OCI-LY7 (cell line): ENCODE data around the gene DHCR24. TPM values are rescaled to one million over a fixed set of nuclear protein-coding genes. Genes with fewer than 3 reads are reported as not detected.

Experiments used
- BruUV-seq: library from RNA; stranded (reverse); fragments of 400-500 nt; replicated peaks from 2 replicates; lab custom pipeline; 2021; lab: Mats Ljungman, UMichigan
- CTCF ChIA-PET: fragments of 300-600 bp; sonication (Branson Sonifier 250); formaldehyde crosslinking; loops from one replicate; lab custom pipeline; 2022; ENCODE audit warnings: antibody characterized with exemption; ENCODE audit not compliant: unreplicated experiment; lab: Charles Lee
- POLR2A ChIA-PET: fragments of 300-600 bp; sonication (Branson Sonifier 250); formaldehyde crosslinking; loops from one replicate; lab custom pipeline; 2022; ENCODE audit warnings: antibody characterized with exemption; lab: Charles Lee
- DNase-seq: peaks from one replicate; pipeline ENCODE4 v3.0.0-alpha.2; 2015; ENCODE audit warnings: low spot score
- H2AFZ ChIP-seq: fragments of 200-600 bp; sonication (generic), shearing (Covaris generic); 2 replicates; pipeline ENCODE4 v1.6.1; 2014; ENCODE audit warnings: mild to moderate bottlenecking, antibody characterized with exemption, low read length, moderate library complexity
- H3K27ac ChIP-seq: fragments of 200-600 bp; sonication (generic); 2 replicates; pipeline ENCODE4 v1.5.1; 2014; ENCODE audit warnings: mixed run types, low read depth, mild to moderate bottlenecking, moderate library complexity, low read length, inconsistent platforms; ENCODE audit not compliant: poor library complexity, severe bottlenecking
- H3K36me3 ChIP-seq: fragments of 200-600 bp; sonication (generic); 2 replicates; pipeline ENCODE4 v1.6.1; 2014; ENCODE audit warnings: mild to moderate bottlenecking, antibody characterized with exemption, low read length, moderate library complexity, mixed read lengths; ENCODE audit not compliant: insufficient read depth
- H3K4me1 ChIP-seq: fragments of 200-600 bp; sonication (generic); 2 replicates; pipeline ENCODE4 v1.5.1; 2014; ENCODE audit warnings: mild to moderate bottlenecking, low read length; ENCODE audit not compliant: insufficient read depth, poor library complexity, severe bottlenecking
- H3K4me2 ChIP-seq: fragments of 200-600 bp; sonication (generic); 2 replicates; pipeline ENCODE4 v1.6.1; 2014; ENCODE audit warnings: mild to moderate bottlenecking, low read length
- H3K4me3 ChIP-seq: fragments of 200-600 bp; sonication (generic); 2 replicates; pipeline ENCODE4 v1.5.1; 2014; ENCODE audit warnings: mild to moderate bottlenecking, low read depth, low read length; ENCODE audit not compliant: poor library complexity, severe bottlenecking
- H3K79me2 ChIP-seq: fragments of 200-600 bp; sonication (generic); 2 replicates; pipeline ENCODE4 v1.6.1; 2016; ENCODE audit warnings: low read depth, mild to moderate bottlenecking, low read length, moderate library complexity, mixed read lengths; ENCODE audit not compliant: insufficient read depth
- H3K9me2 ChIP-seq: fragments of 200-600 bp; sonication (generic); 2 replicates; pipeline ENCODE4 v1.6.1; 2016; ENCODE audit warnings: mild to moderate bottlenecking, low read length, mixed read lengths; ENCODE audit not compliant: insufficient read depth
- H3K9me3 ChIP-seq: fragments of 200-600 bp; sonication (generic); 2 replicates; pipeline ENCODE4 v1.6.1; 2014; ENCODE audit warnings: mild to moderate bottlenecking, mixed run types, low read length, mixed read lengths
- H4K20me1 ChIP-seq: fragments of 200-600 bp; sonication (generic); 2 replicates; pipeline ENCODE4 v1.6.1; 2014; ENCODE audit warnings: mild to moderate bottlenecking, antibody characterized with exemption, low read length, moderate library complexity, mixed read lengths; ENCODE audit not compliant: insufficient read depth
- CTCF ChIP-seq: fragments of 200-600 bp; sonication (generic); conservative IDR thresholded peaks from 2 replicates; pipeline ENCODE4 v1.5.1; 2014; ENCODE audit warnings: mild to moderate bottlenecking, antibody characterized with exemption, low read length, moderate library complexity, mixed read lengths
- EZH2phosphoT487 ChIP-seq: fragments of 200-600 bp; sonication (generic); IDR thresholded peaks from 2 replicates; pipeline ENCODE4 v1.6.1; 2018; ENCODE audit warnings: low read depth, borderline replicate concordance, mild to moderate bottlenecking, mixed run types, antibody characterized with exemption, low read length, moderate library complexity, mixed read lengths
- intact Hi-C: fragments of 100-400 bp; cut with micrococcal nuclease; formaldehyde crosslinking; loops from one replicate; pipeline ENCODE4 v1.10.0; 2022; ENCODE audit not compliant: unreplicated experiment
- total RNA-seq, 2 experiments: library from RNA; depleted of rRNA in 1 of 2; stranded (reverse); fragments of >200 nt in 1 of 2; shearing (Covaris generic) in 1 of 2; gene quantifications; 2 replicates each; pipeline ENCODE4 v1.2.3, GENCODE V29; 2014 to 2022

DHCR24 gene
- total RNA-seq, 2 experiments from 2014 or later = 45.7 to 93.6 TPM

DNA sequence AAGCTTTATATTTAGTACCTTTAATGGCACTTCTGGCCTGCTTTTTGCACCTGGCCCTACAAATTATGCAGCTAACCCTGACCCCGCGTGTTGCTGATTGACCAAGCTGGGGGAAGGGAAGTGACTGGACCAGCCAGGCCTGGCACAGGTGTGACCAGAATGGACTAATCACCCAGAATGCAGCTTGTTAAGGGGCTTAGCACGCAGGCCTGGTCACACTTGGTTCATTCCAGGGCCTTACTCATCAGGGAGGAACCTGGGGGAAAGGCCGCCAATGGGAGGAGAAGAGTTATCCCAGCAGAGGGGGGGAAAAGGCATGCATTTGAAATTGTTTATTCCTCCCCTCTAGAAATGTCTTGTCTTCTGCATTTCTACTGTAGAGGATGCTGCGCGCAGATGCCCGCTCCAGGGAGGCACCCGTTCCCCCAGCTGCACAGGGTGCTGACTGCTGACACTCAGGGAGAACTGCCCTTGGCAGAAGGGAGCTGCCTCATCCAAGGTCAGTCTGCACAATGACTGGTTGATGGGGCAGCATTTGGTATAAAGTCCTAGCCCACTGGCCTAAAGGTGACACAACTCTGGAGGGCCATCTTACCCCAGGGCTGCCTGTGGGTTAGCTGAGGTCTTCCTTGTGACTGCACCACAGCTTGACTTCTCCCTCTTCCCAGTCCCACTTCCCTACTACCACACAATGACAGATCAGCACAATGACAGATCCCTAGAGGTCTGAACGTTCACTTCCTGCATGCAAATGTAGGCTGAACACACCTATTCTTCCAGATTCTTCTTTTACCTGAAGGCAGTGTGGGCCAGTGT is 29.0 kb downstream of the DHCR24 start:
- Histone ChIP-seq H3K27ac (no peak overlapping the region), H4K20me1 (no peaks in the 10 kb centered on the region), H3K36me3 (peaks cover 89% of the 10 kb centered on the region), H3K4me3 (no peak overlapping the region), H2AFZ (no peak overlapping the region), H3K79me2 (no peaks in the 10 kb centered on the region), H3K9me2 (no peaks in the 10 kb centered on the region), H3K9me3 (no peaks in the 10 kb centered on the region), H3K4me1 (no peaks in the 10 kb centered on the region), H3K4me2 (no peak overlapping the region)
- intact Hi-C loops = no loop called here
- DNase-seq = no peak
- no peak for TF ChIP-seq CTCF
- TF ChIP-seq EZH2phosphoT487 = no peak
- ChIA-PET POLR2A (no interaction called here), CTCF (no interaction called here)
- BruUV-seq = no TSS peak

DNA sequence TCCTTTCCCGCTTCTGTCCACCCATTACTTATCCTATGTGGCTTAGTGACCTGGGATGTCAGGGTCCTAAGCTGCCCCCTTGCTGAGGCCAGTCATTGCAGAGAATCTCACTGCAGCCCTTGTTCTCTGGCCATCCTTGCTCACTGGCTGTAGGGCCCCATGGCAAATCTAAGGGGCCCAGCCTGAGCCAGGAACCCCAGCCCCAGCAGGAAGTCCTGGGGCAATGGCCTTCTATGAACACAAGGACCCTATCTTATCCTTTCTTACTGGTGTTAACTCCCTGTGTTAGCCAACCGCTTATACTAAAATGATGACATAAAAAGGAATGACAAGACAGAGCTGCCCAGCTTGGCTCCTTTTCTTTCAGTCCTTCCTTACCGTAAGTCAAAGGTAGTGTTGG is 29.9 kb downstream of the DHCR24 start:
- Histone ChIP-seq H3K36me3 (peaks cover 90% of the 10 kb centered on the region), H3K4me1 (no peaks in the 10 kb centered on the region), H3K27ac (no peak overlapping the region), H3K4me2 (no peak overlapping the region), H3K4me3 (no peak overlapping the region), H3K9me3 (no peaks in the 10 kb centered on the region), H3K79me2 (no peaks in the 10 kb centered on the region), H4K20me1 (no peaks in the 10 kb centered on the region), H2AFZ (no peak overlapping the region), H3K9me2 (no peaks in the 10 kb centered on the region)
- ChIA-PET POLR2A (no interaction called here), CTCF (no interaction called here)
- no TSS peak for BruUV-seq
- no peak for DNase-seq
- TF ChIP-seq CTCF = no peak
- no peak for TF ChIP-seq EZH2phosphoT487
- intact Hi-C loops = no loop called here

DNA sequence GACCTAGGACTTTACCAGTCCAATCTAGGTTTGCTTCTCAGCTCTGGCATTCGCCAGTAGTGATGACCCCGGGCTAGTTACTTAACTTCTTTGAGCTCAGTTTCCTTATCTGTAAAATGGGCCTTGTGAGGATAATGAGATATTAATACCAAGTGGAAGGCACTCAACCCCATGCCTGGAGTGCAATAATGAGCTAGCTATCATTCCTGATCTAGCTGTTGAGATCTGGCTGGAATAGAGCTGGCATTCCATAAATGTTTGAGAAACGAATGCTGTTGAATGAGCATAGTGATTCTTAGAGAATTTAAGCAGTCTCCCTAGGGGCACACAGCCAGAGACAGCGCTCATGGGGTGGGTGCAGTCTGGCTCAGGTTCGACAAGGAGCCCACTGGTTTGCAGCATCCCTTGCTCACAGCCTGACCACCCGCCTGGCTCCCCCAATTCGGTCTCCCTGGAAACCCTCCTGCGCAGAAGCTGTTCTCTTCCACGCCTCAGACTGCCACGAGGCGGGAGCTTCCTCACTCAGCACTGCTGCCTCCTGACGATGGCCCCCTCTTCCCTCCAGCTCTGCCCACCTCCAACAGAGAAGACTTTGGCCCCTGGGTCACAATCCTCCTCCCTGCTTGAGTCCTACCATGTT is 32.5 kb downstream of the DHCR24 start:
- no peak overlapping the region for H3K4me2 ChIP-seq
- H3K4me3 ChIP-seq = no peak overlapping the region
- no peak for TF ChIP-seq CTCF
- TF ChIP-seq EZH2phosphoT487 = no peak
- CTCF ChIA-PET = interaction anchor here (0.7 kb wide), 1 partner anchor 104 kb away, joined by 7 read pairs; no protein-coding TSS in a partner anchor
- peaks cover 92% of the 10 kb centered on the region for H3K36me3 ChIP-seq
- H3K79me2 ChIP-seq = no peaks in the 10 kb centered on the region
- H3K9me2 ChIP-seq = no peaks in the 10 kb centered on the region
- H3K27ac ChIP-seq = no peak overlapping the region
- no peak overlapping the region for H2AFZ ChIP-seq
- DNase-seq = no peak
- intact Hi-C loops = no loop called here
- POLR2A ChIA-PET = no interaction called here
- H3K4me1 ChIP-seq = no peaks in the 10 kb centered on the region
- no peaks in the 10 kb centered on the region for H3K9me3 ChIP-seq
- BruUV-seq = no TSS peak
- H4K20me1 ChIP-seq = no peaks in the 10 kb centered on the region
